Measurements from ENCODE around the gene LGR4. TPM values are rescaled to one million over a fixed set of nuclear protein-coding genes. Genes with fewer than 3 reads are reported as not detected.

LGR4 gene
- total RNA-seq, 4 donors from 2014 or later, result 26.5 to 51.3 (median 31.9) TPM

DNA sequence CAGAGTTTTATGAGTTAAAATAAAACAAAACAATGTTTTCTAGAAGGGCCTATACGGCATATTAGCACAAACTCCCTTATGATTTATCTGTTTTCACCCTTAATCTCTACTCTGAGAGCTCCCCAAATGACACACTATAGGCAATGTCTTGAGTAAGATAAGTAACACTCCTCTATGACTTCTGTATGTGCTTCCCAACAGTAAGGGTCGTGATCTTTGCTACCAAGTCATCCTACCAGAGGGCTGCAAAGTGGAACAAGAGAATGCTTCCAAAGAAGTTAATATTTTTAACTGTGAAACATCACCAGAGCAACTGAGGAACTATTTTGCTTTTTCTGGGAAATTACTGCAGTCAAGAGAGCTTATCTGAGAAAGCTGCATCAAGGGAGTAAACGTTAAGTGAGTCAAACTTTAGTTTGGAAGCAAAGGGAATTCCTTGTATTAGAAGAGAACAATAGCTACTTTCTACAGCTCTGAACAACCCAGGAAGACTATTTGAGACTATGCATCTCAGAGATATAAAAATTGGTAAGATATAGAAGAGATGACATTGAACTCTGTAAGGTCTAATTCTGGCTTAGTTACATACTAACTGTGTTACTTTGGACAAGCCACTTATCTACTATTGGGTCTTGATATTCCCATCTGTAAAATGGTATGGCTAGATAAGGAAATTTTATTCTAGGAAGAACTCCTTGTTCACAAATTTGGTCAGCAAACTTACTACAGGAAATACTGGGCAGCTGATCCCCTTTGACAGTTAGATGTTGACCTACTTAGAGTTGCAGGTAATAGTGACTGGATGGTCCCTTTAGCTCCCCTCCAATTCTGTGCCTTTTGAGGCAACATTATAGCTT is 65.9 kb downstream of the LGR4 start:
- DNase-seq (ENCODE audit: low spot score in 2 of 2), result no peak
- no peaks in the 10 kb centered on the region for H3K27me3 ChIP-seq
- H3K4me1 ChIP-seq, result peaks cover 0 to 29% (median 3%) of the 10 kb centered on the region in 4 donors
- WGBS, 2 donors, result 49 to 55% methylated on average over 3 of the region's 3 CpGs
- TF ChIP-seq POLR2A (IDR thresholded peaks at IDR 0.05), result no peak
- no peak for TF ChIP-seq CTCF (IDR thresholded peaks at IDR 0.05)
- no peak for TF ChIP-seq EP300 (IDR thresholded peaks at IDR 0.05)
- no peak overlapping the region for H3K4me3 ChIP-seq
- no peaks in the 10 kb centered on the region for H3K9me3 ChIP-seq
- H3K27ac ChIP-seq, result no peak overlapping the region
- H3K36me3 ChIP-seq, result no peaks in the 10 kb centered on the region

GRCh38 chr11:27405134-27405533 is 67.5 kb downstream of the LGR4 start:
- H3K4me3 ChIP-seq, result no peak overlapping the region
- peaks cover 0 to 26% (median 3%) of the 10 kb centered on the region in 4 donors for H3K4me1 ChIP-seq
- H3K9me3 ChIP-seq, result no peaks in the 10 kb centered on the region
- WGBS, 2 donors, result 57 to 61% methylated on average over 3 of the region's 3 CpGs
- DNase-seq (ENCODE audit: low spot score in 2 of 2), result no peak
- TF ChIP-seq EP300 (IDR thresholded peaks at IDR 0.05) (no peak), CTCF (IDR thresholded peaks at IDR 0.05) (no peak), POLR2A (IDR thresholded peaks at IDR 0.05) (no peak)
- H3K27me3 ChIP-seq, result no peaks in the 10 kb centered on the region
- no peak overlapping the region for H3K27ac ChIP-seq
- H3K36me3 ChIP-seq, result no peaks in the 10 kb centered on the region

GRCh38 chr11:27404427-27404826 is 68.2 kb downstream of the LGR4 start:
- 81 to 98% methylated on average over 2 of the region's 2 CpGs for WGBS, 2 donors
- DNase-seq (ENCODE audit: low spot score in 2 of 2), result no peak
- Histone ChIP-seq H3K36me3 (no peaks in the 10 kb centered on the region), H3K9me3 (no peaks in the 10 kb centered on the region), H3K4me1 (peaks cover 0 to 22% (median 2%) of the 10 kb centered on the region in 4 donors), H3K27me3 (no peaks in the 10 kb centered on the region), H3K27ac (no peak overlapping the region), H3K4me3 (no peak overlapping the region)
- TF ChIP-seq POLR2A (IDR thresholded peaks at IDR 0.05) (no peak), EP300 (IDR thresholded peaks at IDR 0.05) (no peak), CTCF (IDR thresholded peaks at IDR 0.05) (no peak)

DNA sequence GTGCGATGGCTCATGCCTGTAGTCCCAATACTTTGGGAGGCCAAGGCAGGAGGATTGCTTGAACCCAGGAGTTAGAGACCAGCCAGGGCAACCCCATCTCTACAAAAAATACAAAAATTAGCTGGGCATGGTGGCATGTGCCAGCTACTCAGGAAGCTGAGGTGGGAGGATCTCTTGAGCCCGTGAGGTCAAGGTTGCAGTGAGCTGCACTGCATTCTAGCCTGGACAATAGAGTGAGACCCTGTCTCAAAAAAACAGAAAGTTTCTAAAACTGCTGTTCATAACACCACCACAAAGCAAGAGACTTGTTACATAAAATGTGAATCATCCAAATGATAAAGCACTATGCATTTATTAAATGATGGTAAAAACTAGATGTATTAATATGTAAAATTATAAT is 69.4 kb downstream of the LGR4 start:
- WGBS, 2 donors, result 90 to 91% methylated on average over 2 of the region's 2 CpGs
- Histone ChIP-seq H3K36me3 (no peaks in the 10 kb centered on the region), H3K4me3 (no peak overlapping the region), H3K27ac (no peak overlapping the region), H3K4me1 (peaks cover 0 to 17% (median 2%) of the 10 kb centered on the region in 4 donors), H3K27me3 (no peaks in the 10 kb centered on the region), H3K9me3 (no peaks in the 10 kb centered on the region)
- no peak for DNase-seq (ENCODE audit: low spot score in 2 of 2)
- no peak for TF ChIP-seq POLR2A (IDR thresholded peaks at IDR 0.05)
- no peak for TF ChIP-seq CTCF (IDR thresholded peaks at IDR 0.05)
- no peak for TF ChIP-seq EP300 (IDR thresholded peaks at IDR 0.05)

DNA sequence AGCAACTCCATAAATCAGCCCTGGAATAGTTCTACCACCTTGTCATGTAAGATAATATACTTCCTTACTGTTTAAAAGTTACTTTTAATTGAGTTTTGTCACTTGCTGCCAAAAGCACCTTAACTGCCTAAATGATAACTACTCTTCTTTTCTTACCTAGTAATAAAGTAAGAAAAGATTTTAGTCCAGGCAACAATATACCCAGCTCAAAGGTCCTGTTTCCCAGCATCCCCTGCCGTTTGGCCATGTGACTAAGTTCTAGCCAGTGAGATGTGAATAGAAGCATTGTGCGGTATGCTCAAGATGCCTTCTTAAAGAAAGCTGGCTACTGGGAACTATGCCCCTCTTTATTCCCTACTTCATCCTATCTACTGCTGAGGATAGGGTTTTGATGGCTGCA is 70.1 kb downstream of the LGR4 start:
- Histone ChIP-seq H3K4me3 (no peak overlapping the region), H3K4me1 (peaks cover 0 to 23% (median 2%) of the 10 kb centered on the region in 4 donors), H3K27me3 (no peaks in the 10 kb centered on the region), H3K36me3 (no peaks in the 10 kb centered on the region), H3K9me3 (no peaks in the 10 kb centered on the region), H3K27ac (no peak overlapping the region)
- no peak for DNase-seq (ENCODE audit: low spot score in 2 of 2)
- 77 to 84% methylated on average over 2 of the region's 2 CpGs for WGBS, 2 donors
- TF ChIP-seq EP300 (IDR thresholded peaks at IDR 0.05) (no peak), CTCF (IDR thresholded peaks at IDR 0.05) (no peak), POLR2A (IDR thresholded peaks at IDR 0.05) (no peak)

All from tibial nerve (tissue), 4 donors.